Trophoblast cell (in vitro differentiated cells and primary cell): ENCODE data around the gene H6PD.

Experiments used
- DNase-seq, 2 donors: peaks; one replicate each; pipeline ENCODE4 v3.0.0-alpha.2; 2016
- H2AFZ ChIP-seq: 2 replicates; pipeline ENCODE4 v1.6.1; 2013; ENCODE audit warnings: low read length, moderate library complexity, mild to moderate bottlenecking; ENCODE audit not compliant: insufficient read depth, poor library complexity
- H2AK5ac ChIP-seq: 2 replicates; pipeline ENCODE4 v1.6.1; 2013; ENCODE audit warnings: mild to moderate bottlenecking, low read length
- H2BK120ac ChIP-seq: 2 replicates; pipeline ENCODE4 v1.6.1; 2013; ENCODE audit warnings: low read length, mild to moderate bottlenecking, moderate library complexity; ENCODE audit not compliant: insufficient read depth, poor library complexity
- H2BK12ac ChIP-seq: 2 replicates; pipeline ENCODE4 v1.6.1; 2013; ENCODE audit warnings: mild to moderate bottlenecking, low read length, moderate library complexity
- H2BK5ac ChIP-seq: 2 replicates; pipeline ENCODE4 v1.6.1; 2013; ENCODE audit warnings: low read length, low read depth, moderate library complexity, mild to moderate bottlenecking; ENCODE audit not compliant: poor library complexity
- H3K14ac ChIP-seq: 2 replicates; pipeline ENCODE4 v1.6.1; 2013; ENCODE audit warnings: mild to moderate bottlenecking, low read length
- H3K18ac ChIP-seq: 2 replicates; pipeline ENCODE4 v1.6.1; 2013; ENCODE audit warnings: mild to moderate bottlenecking, low read length
- H3K23ac ChIP-seq: 2 replicates; pipeline ENCODE4 v1.6.1; 2013; ENCODE audit warnings: low read length
- H3K27ac ChIP-seq: 2 replicates; pipeline ENCODE4 v1.5.1; 2013; ENCODE audit warnings: low read depth, mild to moderate bottlenecking, inconsistent platforms, low read length, moderate library complexity
- H3K27me3 ChIP-seq: 2 replicates; pipeline ENCODE4 v1.6.1; 2013; ENCODE audit warnings: inconsistent platforms, mild to moderate bottlenecking, low read length, moderate library complexity; ENCODE audit not compliant: insufficient read depth
- H3K36me3 ChIP-seq, 2 experiments: 1 replicate in 1 of 2; 2 replicates in 1 of 2; pipeline ENCODE4 v1.6.1; 2013; ENCODE audit warnings: low read length in 2 of 2, mild to moderate bottlenecking in 2 of 2, moderate library complexity in 1 of 2; ENCODE audit not compliant: insufficient read depth in 2 of 2, control insufficient read depth in 1 of 2
- H3K4ac ChIP-seq: 2 replicates; pipeline ENCODE4 v1.6.1; 2013; ENCODE audit warnings: low read depth, mild to moderate bottlenecking, low read length, moderate library complexity
- H3K4me1 ChIP-seq, 2 experiments: 1 replicate in 1 of 2; 2 replicates in 1 of 2; pipeline ENCODE4 v1.6.1; 2013; ENCODE audit warnings: low read length in 2 of 2, mild to moderate bottlenecking in 2 of 2, moderate library complexity in 1 of 2; ENCODE audit not compliant: insufficient read depth in 2 of 2, control insufficient read depth in 1 of 2
- H3K4me2 ChIP-seq: 2 replicates; pipeline ENCODE4 v1.6.1; 2013; ENCODE audit warnings: inconsistent platforms, mild to moderate bottlenecking, low read length, moderate library complexity
- H3K4me3 ChIP-seq: 2 replicates; pipeline ENCODE4 v1.5.1; 2013; ENCODE audit warnings: mild to moderate bottlenecking, low read depth, low read length, inconsistent platforms
- H3K79me1 ChIP-seq: one replicate; pipeline ENCODE4 v1.6.1; 2013; ENCODE audit warnings: low read length
- H3K79me2 ChIP-seq: 2 replicates; pipeline ENCODE4 v1.6.1; 2013; ENCODE audit warnings: low read length, mild to moderate bottlenecking; ENCODE audit not compliant: control insufficient read depth, insufficient read depth, poor library complexity
- H3K9ac ChIP-seq: 2 replicates; pipeline ENCODE4 v1.6.1; 2013; ENCODE audit warnings: mild to moderate bottlenecking, low read length
- H3K9me3 ChIP-seq: 2 replicates; pipeline ENCODE4 v1.6.1; 2013; ENCODE audit warnings: low read depth, mild to moderate bottlenecking, control low read depth, inconsistent platforms, low read length; ENCODE audit not compliant: insufficient read depth
- H4K12ac ChIP-seq: 2 replicates; pipeline ENCODE4 v1.6.1; 2013; ENCODE audit warnings: low read depth, mild to moderate bottlenecking, low read length, moderate library complexity
- H4K8ac ChIP-seq: 2 replicates; pipeline ENCODE4 v1.6.1; 2013; ENCODE audit warnings: low read depth, mild to moderate bottlenecking, low read length, moderate library complexity
- H4K91ac ChIP-seq: one replicate; pipeline ENCODE4 v1.6.1; 2013; ENCODE audit warnings: low read depth, mild to moderate bottlenecking, low read length, moderate library complexity
- WGBS: extraction: QIAGEN DNeasy Blood & Tissue Kit; methylation state at CpG from one replicate; pipeline ENCODE4 v1.1.7; 2013; ENCODE audit warnings: missing lambda C conversion rate; ENCODE audit not compliant: insufficient read length, insufficient coverage; ENCODE audit errors: extremely low coverage; 5-methylcytosine and 5-hydroxymethylcytosine counted together

The H6PD gene

DNA sequence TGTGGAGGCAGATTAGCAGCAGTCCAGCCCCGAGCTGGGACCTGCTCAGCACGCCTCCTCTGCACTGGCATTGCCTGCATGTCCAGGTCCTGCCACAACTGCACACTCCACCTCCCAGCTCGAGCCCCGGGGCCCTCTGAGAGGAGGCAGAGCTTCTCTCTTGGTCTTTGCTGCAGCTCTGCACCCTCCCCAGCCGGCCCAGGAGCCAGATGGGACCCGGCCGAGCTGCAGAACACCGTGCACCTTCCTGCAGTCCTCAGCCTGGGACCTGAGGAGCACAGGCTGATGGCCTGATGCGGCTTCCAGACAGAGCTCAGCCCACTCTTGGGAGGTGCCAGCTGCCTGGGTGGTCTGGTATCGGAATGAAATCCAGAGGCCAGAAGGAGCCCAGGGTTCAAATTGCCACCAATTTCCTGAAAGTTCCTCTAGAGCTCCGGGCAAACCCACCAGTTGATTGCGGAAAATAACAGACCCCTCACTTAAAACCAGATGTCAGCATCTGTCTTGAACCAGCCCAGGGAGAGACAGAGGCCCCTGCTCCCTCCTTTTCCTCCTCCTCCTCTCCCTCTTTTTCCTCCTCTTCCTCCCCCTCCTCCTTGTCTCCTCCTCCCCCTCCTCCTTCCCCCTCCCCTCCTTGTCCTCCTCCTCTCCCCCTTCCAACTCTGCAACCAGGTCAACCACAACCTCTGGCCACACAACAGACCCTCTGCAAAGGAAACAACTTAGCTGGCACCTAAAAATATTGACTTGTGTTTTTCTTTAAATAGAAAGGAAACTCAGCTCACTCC, 47.5 kb downstream of the H6PD start:
- Histone ChIP-seq H4K8ac (no peak overlapping the region), H3K79me2 (no peaks in the 10 kb centered on the region), H3K4ac (no peak overlapping the region), H3K27ac (no peak overlapping the region), H3K4me1 (peaks cover 13 to 14% of the 10 kb centered on the region in 2 experiments), H2BK120ac (no peak overlapping the region), H2BK5ac (no peak overlapping the region), H4K12ac (no peak overlapping the region), H3K23ac (no peak overlapping the region), H3K9me3 (no peaks in the 10 kb centered on the region), H2AK5ac (no peak overlapping the region), H3K18ac (no peak overlapping the region), H2BK12ac (no peak overlapping the region), H4K91ac (no peak overlapping the region), H3K4me3 (no peak overlapping the region), H3K14ac (no peak overlapping the region), H3K36me3 (no peaks in the 10 kb centered on the region), H3K27me3 (no peaks in the 10 kb centered on the region), H3K9ac (no peak overlapping the region), H3K79me1 (peaks cover 1% of the 10 kb centered on the region), H3K4me2 (no peak overlapping the region), H2AFZ (no peak overlapping the region)
- WGBS = no CpG with 5 or more reads among the region's 12 CpGs
- no peak for DNase-seq

DNA sequence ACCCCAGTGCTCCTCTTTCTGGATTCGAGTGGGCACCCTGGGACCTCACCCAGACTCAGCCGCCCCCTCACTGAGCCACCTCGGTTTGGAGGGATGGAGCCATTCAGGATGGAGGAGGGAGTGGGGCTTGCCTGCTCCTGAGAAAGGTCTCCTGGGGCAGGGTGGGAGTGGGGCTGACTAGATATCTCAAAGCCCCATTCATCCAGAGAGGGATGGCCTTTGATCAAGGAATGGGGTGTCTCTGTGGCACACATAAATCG, 48.1 kb downstream of the H6PD start:
- no peak for DNase-seq
- Histone ChIP-seq H3K4me2 (no peak overlapping the region), H4K91ac (no peak overlapping the region), H4K8ac (no peak overlapping the region), H3K14ac (no peak overlapping the region), H3K79me2 (no peaks in the 10 kb centered on the region), H3K4ac (no peak overlapping the region), H3K9me3 (no peaks in the 10 kb centered on the region), H3K9ac (no peak overlapping the region), H2AK5ac (no peak overlapping the region), H3K23ac (no peak overlapping the region), H3K36me3 (no peaks in the 10 kb centered on the region), H3K79me1 (peaks cover 3% of the 10 kb centered on the region), H3K4me3 (no peak overlapping the region), H2BK120ac (no peak overlapping the region), H2BK12ac (no peak overlapping the region), H2BK5ac (no peak overlapping the region), H3K27me3 (no peaks in the 10 kb centered on the region), H4K12ac (no peak overlapping the region), H3K18ac (no peak overlapping the region), H3K27ac (no peak overlapping the region), H2AFZ (no peak overlapping the region), H3K4me1 (peaks cover 13 to 14% of the 10 kb centered on the region in 2 experiments)
- no CpG with 5 or more reads among the region's 4 CpGs for WGBS

DNA sequence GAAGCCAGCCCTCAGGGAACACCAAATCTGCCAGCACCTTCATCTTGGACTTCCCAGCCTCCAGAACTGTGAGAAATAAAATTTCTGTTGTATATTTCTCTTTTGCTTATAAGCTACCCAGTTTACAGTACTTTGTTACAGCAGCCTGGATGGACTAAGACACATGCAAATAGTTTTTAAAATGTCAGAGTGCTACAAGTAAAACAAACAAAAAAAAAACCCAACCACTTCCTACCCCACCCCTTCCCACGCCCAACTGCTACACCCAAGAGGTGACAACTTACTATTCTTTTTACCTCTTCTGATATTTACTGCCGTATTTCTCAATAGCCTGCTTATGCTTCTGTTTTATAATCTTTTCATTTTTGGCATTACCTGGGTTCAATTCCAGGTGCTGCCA, 49.5 kb downstream of the H6PD start:
- Histone ChIP-seq H3K36me3 (no peaks in the 10 kb centered on the region), H3K27ac (no peak overlapping the region), H2AFZ (no peak overlapping the region), H2BK5ac (no peak overlapping the region), H3K9ac (no peak overlapping the region), H3K23ac (no peak overlapping the region), H2AK5ac (no peak overlapping the region), H3K4me2 (no peak overlapping the region), H2BK12ac (no peak overlapping the region), H3K27me3 (no peaks in the 10 kb centered on the region), H3K14ac (no peak overlapping the region), H4K91ac (no peak overlapping the region), H3K4me1 (peaks cover 13 to 14% of the 10 kb centered on the region in 2 experiments), H2BK120ac (no peak overlapping the region), H3K18ac (no peak overlapping the region), H3K4me3 (no peak overlapping the region), H4K12ac (no peak overlapping the region), H3K9me3 (no peaks in the 10 kb centered on the region), H3K79me2 (no peaks in the 10 kb centered on the region), H4K8ac (no peak overlapping the region), H3K4ac (no peak overlapping the region), H3K79me1 (peaks cover 3% of the 10 kb centered on the region)
- DNase-seq = no peak
- WGBS = no CpG with 5 or more reads among the region's 2 CpGs

DNA sequence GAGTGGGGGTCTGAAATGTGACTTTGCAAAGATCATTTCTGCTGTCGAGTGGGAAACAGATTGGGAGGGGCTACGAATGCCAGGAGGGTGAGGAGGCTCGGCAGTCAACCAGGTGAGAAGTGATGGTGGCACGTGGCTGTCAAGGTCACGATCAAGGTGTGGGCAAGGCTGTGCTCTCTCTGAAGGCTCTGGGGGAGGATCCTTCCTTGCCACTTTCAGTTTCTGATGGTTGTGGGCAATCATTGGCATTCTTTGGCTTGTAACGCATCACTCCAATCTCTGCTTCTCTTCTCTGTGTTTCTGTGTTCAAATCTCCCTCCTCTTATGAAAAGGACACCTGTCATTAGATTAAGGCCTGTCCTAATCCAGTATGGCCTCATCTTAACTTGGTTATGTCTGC, 52.0 kb downstream of the H6PD start:
- no peak overlapping the region for H3K27ac ChIP-seq
- no peak overlapping the region for H3K4me2 ChIP-seq
- H3K18ac ChIP-seq = no peak overlapping the region
- H4K12ac ChIP-seq = no peak overlapping the region
- H3K4me1 ChIP-seq = peaks cover 6 to 9% of the 10 kb centered on the region in 2 experiments
- no peaks in the 10 kb centered on the region for H3K9me3 ChIP-seq
- H4K91ac ChIP-seq = no peak overlapping the region
- no peak overlapping the region for H2BK12ac ChIP-seq
- H3K27me3 ChIP-seq = no peaks in the 10 kb centered on the region
- peaks cover 4% of the 10 kb centered on the region for H3K79me1 ChIP-seq
- H2BK120ac ChIP-seq = no peak overlapping the region
- no peak overlapping the region for H2AFZ ChIP-seq
- H3K4me3 ChIP-seq = no peak overlapping the region
- H3K4ac ChIP-seq = no peak overlapping the region
- DNase-seq = no peak
- no peak overlapping the region for H4K8ac ChIP-seq
- no peak overlapping the region for H2AK5ac ChIP-seq
- H3K14ac ChIP-seq = no peak overlapping the region
- no CpG with 5 or more reads among the region's 6 CpGs for WGBS
- no peaks in the 10 kb centered on the region for H3K79me2 ChIP-seq
- H3K36me3 ChIP-seq = no peaks in the 10 kb centered on the region
- no peak overlapping the region for H3K9ac ChIP-seq
- H2BK5ac ChIP-seq = no peak overlapping the region
- H3K23ac ChIP-seq = no peak overlapping the region
